ENCODE results near the gene VPS13C.

Gene VPS13C

GRCh38 chr15:62104401-62104800 is 44.2 kb upstream of the VPS13C start:
- TF ChIP-seq CTCF (IDR thresholded peaks at IDR 0.05; ENCODE audit: insufficient read depth, missing control alignments): no peak
- DNase-seq (ENCODE audit: insufficient read length, low spot score) (no peak), FAIRE-seq (no peak)

GRCh38 chr15:62103431-62103830 is 43.2 kb upstream of the VPS13C start:
- FAIRE-seq (no peak), DNase-seq (ENCODE audit: insufficient read length, low spot score) (no peak)
- no peak for TF ChIP-seq CTCF (IDR thresholded peaks at IDR 0.05; ENCODE audit: insufficient read depth, missing control alignments)

GRCh38 chr15:62099094-62099601 is 38.9 kb upstream of the VPS13C start:
- no peak for FAIRE-seq
- DNase-seq (ENCODE audit: insufficient read length, low spot score): no peak
- TF ChIP-seq CTCF (IDR thresholded peaks at IDR 0.05; ENCODE audit: insufficient read depth, missing control alignments): no peak

GRCh38 chr15:62094388-62094787 is 34.1 kb upstream of the VPS13C start:
- DNase-seq (ENCODE audit: insufficient read length, low spot score): no peak
- no peak for TF ChIP-seq CTCF (IDR thresholded peaks at IDR 0.05; ENCODE audit: insufficient read depth, missing control alignments)
- no peak for FAIRE-seq

- TF ChIP-seq CTCF (IDR thresholded peaks at IDR 0.05; ENCODE audit: insufficient read depth, missing control alignments): no peak
- DNase-seq (ENCODE audit: insufficient read length, low spot score): no peak
- FAIRE-seq: no peak
These were observed 33.6 kb upstream of the VPS13C start for GRCh38 chr15:62093809-62094208.

GRCh38 chr15:62090988-62091387 is 30.7 kb upstream of the VPS13C start:
- no peak for TF ChIP-seq CTCF (IDR thresholded peaks at IDR 0.05; ENCODE audit: insufficient read depth, missing control alignments)
- FAIRE-seq (no peak), DNase-seq (ENCODE audit: insufficient read length, low spot score) (no peak)

GRCh38 chr15:62089616-62090015 is 29.4 kb upstream of the VPS13C start:
- DNase-seq (ENCODE audit: insufficient read length, low spot score) (no peak), FAIRE-seq (no peak)

More at GRCh38 chr15:62089616-62090015, 29.4 kb upstream of the VPS13C start:
- no peak for TF ChIP-seq CTCF (IDR thresholded peaks at IDR 0.05; ENCODE audit: insufficient read depth, missing control alignments)
